Adrenal gland (tissue), 5 donors: ENCODE data around the gene HOTAIR.

Experiments used
- CTCF ChIP-seq, 6 experiments: fragments of 450-650 bp in 4 of 6; fragments of 200-600 bp in 2 of 6; sonication (generic) in 1 of 6; IDR thresholded peaks; 1 replicate in 5 of 6; 2 replicates in 1 of 6; pipeline versions ENCODE4 v1.5.1 to v1.8.0; 2016 to 2021; ENCODE audit warnings: antibody characterized with exemption in 6 of 6, mild to moderate bottlenecking in 2 of 6, moderate library complexity in 1 of 6
- POLR2A ChIP-seq, 2 donors: fragments of 450-650 bp; IDR thresholded peaks; one replicate each; pipeline ENCODE4 v1.6.1; 2017; ENCODE audit warnings: antibody characterized with exemption in 2 of 2, mild to moderate bottlenecking in 2 of 2, moderate library complexity in 1 of 2
- donor health status: DM: no; HTN: no; CAD: no.

- TF ChIP-seq CTCF (IDR thresholded peaks at IDR 0.05), result no peak
- no peak for TF ChIP-seq POLR2A (IDR thresholded peaks at IDR 0.05)
Measured at GRCh38 chr12:53937596-53938325, 37.0 kb downstream of the HOTAIR start.
